DMS153 (cell line): Measurements from ENCODE around the gene LPCAT3.

ENCODE experiments used
- DNase-seq: peaks from one replicate; lab custom pipeline; 2025; lab: John Stamatoyannopoulos, UW

The LPCAT3 gene

GRCh38 chr12:6963791-6964413, 54.4 kb downstream of the LPCAT3 start:
- no peak for DNase-seq

GRCh38 chr12:6963016-6963731, 55.1 kb downstream of the LPCAT3 start:
- DNase-seq: peak; percentile 93

GRCh38 chr12:6962285-6963015, 55.8 kb downstream of the LPCAT3 start:
- peak; percentile 84 for DNase-seq

- DNase-seq: peak; percentile 86
Observed at GRCh38 chr12:6961695-6962284, 56.5 kb downstream of the LPCAT3 start.

- peak; percentile 32 for DNase-seq
Observed at GRCh38 chr12:6961278-6961694, 57.0 kb downstream of the LPCAT3 start.

- no peak for DNase-seq
Observed at GRCh38 chr12:6960593-6961277, 57.5 kb downstream of the LPCAT3 start.

GRCh38 chr12:6959805-6960592, 58.3 kb downstream of the LPCAT3 start:
- no peak for DNase-seq

GRCh38 chr12:6959058-6959804, 59.0 kb downstream of the LPCAT3 start:
- DNase-seq: no peak

GRCh38 chr12:6958609-6959057, 59.6 kb downstream of the LPCAT3 start:
- DNase-seq: no peak

- no peak for DNase-seq
Observed at GRCh38 chr12:6957741-6958608, 60.3 kb downstream of the LPCAT3 start.

GRCh38 chr12:6957151-6957701, 61.0 kb downstream of the LPCAT3 start:
- DNase-seq: no peak

GRCh38 chr12:6956021-6956727, 62.1 kb downstream of the LPCAT3 start:
- no peak for DNase-seq

- DNase-seq: no peak
Observed at GRCh38 chr12:6955108-6956020, 62.9 kb downstream of the LPCAT3 start.

- DNase-seq: no peak
Observed at GRCh38 chr12:6954316-6955107, 63.8 kb downstream of the LPCAT3 start.

GRCh38 chr12:6953442-6954315, 64.6 kb downstream of the LPCAT3 start:
- DNase-seq: no peak
